Stimulated activated CD8-positive, alpha-beta memory T cell treated with anti-CD3 and anti-CD28 coated beads, Interleukin-15, amount 100 ng/mL, for 4 hours (primary cell): ENCODE data around the gene SQOR.

Experiments used
- DNase-seq, 2 donors: peaks; one replicate each; pipeline ENCODE4 v3.0.0-alpha.2; 2020; ENCODE audit warnings: low read depth in 2 of 2

The SQOR gene

DNA sequence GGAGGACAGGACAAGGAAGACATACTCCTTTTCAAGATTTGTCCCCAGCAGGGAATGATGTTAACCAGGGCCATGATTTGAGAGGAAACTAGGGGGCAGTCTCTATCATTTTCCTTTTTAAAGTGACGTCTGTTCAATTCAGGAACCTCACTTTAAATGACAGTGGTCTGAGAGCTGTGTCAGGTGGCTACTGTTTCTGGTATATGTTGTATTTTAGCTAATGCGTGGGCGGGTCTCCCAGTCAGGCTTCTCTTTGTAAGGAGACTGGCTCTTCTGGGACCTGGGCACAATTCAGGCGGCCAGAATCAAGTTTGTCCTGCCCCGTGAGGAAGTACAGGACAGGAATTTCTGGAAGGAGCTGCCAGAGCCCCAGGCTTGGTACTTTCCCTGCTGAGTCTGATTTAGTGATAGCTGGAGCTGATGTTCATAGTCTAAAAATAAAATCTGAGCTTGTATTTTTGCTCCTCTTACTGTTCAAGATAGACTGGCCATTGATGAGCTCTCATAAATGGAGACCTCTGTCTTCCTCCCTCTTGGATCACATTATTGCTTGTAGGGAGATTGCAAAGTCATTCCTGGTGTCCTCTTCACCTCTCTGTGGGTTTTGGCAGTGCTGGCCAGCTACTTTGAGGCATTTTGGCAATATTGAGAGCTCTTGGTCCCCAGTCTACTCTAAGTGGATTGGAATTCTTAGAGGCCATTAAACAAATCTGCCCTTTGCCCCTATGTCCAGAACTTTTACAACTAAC is 25.6 kb downstream of the SQOR start:
- DNase-seq, result no peak

DNA sequence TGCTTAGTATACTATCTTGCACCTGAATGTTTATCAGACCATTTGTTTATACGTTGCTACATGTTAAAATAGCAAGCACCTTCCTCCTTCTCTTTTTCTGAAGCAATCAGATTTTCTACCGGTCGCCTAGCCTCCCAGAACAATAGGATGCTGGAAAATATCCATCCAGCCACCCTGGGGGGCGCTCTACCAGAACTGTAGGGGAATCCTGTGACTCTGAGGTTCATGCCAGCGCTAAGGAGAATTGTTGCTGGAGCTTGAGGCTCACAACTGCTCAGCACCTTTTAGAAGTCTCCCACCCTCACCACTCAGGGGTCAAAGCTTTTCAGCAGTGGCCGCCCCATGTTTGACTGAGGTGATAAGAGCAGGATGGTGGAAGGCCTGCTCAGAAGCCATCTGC is 27.5 kb downstream of the SQOR start:
- no peak for DNase-seq

GRCh38 chr15:45664451-45664850 is 29.6 kb downstream of the SQOR start:
- no peak for DNase-seq

- DNase-seq, result no peak
Observed at GRCh38 chr15:45665261-45665660, 30.4 kb downstream of the SQOR start.

GRCh38 chr15:45666119-45666875 is 31.5 kb downstream of the SQOR start:
- DNase-seq, result no peak

GRCh38 chr15:45667002-45667401 is 32.2 kb downstream of the SQOR start:
- DNase-seq, result no peak

DNA sequence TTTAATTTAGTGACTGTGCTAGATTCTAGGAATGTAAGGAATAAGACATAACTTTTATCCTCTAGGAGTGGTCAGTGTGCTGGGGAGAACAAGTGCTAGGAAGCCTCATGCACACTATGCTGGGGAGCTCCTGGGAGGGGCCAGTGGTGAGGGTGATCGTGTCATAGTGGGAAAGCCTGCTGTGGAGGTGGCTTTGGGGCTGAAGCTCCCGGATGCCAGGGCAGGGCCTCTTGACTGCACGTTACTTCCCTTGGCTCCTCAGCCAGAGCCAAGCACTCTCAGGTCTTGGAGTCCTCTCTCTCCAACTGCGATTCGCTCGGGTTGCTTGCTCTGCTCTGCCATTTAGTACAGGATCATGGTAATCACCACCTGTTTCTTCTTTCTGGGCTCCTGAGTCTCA is 33.6 kb downstream of the SQOR start:
- no peak for DNase-seq

DNA sequence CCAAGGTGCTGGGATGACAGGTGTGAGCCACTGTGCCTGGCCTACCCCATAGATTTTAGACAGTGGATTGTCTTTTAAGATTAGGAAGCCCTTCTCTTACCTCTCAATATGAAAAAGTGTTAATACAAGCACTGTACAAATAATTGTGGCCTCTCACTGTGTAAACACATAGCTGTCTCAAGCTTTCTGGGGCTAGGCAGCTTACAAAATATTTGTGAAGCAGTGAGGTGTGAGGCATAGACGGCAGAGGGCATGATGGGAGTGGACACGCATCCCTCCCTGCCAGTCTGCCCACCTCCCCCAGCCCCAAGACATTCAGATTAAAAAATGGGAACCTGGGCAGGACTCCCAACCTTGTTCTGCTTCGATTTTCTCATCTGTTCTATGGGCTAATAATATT is 34.6 kb downstream of the SQOR start:
- DNase-seq, result no peak

- no peak for DNase-seq
Observed at GRCh38 chr15:45670091-45670490, 35.3 kb downstream of the SQOR start.

DNA sequence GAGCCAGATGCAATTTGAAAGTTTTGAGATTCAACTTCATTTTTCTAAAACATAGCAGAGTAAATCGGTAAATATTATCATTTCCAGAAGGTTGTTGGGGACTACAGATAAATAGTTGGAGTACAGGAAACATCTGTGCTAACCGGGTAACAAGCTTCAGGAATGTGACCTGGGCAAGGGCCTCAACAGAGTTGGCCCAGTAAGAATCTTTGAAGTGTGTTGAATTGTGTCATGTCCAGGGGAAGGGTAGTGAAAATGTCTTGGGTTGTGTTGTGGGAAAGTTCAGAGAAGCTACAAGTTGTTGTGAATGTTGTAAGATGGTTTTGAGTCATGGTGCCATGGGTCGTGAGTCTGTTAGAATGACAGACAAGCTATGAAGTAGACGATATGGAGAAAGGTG is 35.7 kb downstream of the SQOR start:
- DNase-seq, result no peak

DNA sequence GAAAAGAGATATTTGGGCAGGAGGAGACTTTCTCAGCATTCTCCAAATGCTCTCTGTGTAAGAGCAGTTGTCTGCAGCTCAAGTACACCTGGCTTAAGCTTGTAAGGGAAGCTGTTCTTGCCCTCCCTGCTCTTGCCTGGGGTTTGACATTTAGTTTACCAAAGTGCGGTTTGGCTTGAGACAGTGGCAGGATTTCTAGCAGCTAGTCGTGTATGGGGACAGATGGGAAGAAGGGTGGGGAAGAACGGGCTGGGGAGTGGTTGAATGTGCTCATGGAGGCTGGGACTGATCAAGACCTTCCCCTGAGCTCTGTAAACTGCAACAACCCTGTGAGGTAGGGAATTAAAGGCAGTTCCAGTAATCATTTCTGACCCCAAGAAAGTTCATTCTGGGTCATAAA is 39.8 kb downstream of the SQOR start:
- no peak for DNase-seq

DNA sequence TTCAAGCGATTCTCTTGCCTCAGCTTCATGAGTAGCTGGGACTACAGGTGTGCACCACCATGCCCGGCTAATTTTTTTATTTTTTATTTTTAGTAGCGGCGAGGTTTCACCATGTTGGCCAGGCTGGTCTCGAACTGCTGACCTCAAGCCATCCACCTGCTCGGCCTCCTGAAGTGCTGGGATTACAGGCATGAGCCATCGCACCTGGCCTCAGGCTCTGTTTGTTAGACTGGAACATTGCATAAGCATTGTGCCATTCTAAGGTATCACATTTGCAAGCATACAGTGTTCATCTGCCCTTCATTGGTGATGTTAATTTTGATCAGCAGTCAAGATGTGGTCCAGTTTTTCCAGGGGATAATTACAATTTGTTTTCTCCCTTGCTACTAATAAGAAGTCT is 43.0 kb downstream of the SQOR start:
- DNase-seq, result no peak

DNA sequence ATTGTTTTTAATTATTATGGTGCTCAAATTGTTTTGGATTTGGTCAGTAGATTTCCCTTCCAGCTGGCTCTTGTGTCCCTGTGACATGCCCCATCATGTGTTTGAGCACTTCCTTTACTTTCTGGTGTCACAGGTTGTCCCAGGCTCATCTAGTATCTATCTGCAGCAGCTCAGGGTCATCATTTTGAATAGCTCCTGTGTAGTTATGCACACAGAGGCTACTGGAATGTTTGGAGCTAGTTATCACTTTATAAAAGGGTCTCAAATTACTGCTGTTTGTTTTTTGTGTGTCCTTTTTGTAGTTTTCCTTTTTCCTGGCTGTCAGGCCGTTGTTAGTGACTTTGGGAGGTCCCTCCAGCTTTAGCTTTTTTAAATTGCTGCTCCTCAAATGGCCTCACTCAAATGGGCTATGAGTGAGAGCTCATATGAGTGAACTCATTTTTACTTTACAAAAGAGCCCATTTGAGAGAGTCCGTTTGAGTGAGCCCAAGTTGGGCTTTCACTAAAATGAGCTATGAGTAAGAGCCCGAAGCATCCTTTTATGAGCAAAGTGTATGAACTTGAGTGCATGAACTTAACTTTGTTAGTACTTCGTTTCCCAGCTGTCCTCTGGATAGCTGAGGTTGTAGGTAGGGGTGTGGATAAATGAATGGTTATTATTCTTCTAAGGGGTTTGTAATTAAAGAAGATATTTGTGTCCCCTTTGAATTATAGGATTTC is 43.8 kb downstream of the SQOR start:
- no peak for DNase-seq

DNA sequence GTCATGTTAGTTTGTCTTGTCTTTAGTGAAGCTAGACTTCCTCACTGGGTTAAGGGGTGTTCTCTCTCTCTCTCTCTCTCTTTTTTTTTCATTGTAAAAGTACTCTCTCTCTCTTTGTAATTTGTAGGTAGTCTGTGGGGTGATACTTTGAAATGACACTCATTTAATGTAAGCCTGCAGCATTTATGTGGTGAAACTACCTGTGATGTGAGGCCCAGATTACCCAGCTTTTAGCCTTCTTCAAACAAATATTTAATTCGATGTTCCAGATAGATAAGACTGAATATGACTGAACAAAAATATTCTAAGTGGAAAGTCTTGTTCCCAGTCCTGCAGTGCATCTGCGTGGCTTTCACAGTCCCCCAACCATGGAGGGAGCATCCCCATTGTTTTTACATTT is 49.7 kb downstream of the SQOR start:
- no peak for DNase-seq

DNA sequence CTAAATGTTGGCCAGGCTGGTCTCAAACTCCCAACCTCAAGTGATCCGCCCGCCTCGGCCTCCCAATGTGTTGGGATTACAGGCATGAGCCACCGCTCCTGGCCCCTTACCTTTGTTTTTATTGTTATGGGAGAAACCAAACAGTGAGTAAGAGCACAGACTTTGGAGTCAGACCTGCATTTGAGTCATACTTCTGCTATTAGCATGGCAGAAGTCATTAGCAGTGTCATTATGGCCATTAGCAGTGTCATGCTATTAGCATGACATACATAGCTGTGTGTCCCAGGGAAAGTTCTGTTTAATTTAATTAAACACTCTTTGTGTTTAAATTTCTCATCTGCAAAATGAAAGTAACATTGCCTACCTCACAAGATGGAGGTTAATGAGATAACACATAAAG is 54.8 kb downstream of the SQOR start:
- DNase-seq, result no peak

DNA sequence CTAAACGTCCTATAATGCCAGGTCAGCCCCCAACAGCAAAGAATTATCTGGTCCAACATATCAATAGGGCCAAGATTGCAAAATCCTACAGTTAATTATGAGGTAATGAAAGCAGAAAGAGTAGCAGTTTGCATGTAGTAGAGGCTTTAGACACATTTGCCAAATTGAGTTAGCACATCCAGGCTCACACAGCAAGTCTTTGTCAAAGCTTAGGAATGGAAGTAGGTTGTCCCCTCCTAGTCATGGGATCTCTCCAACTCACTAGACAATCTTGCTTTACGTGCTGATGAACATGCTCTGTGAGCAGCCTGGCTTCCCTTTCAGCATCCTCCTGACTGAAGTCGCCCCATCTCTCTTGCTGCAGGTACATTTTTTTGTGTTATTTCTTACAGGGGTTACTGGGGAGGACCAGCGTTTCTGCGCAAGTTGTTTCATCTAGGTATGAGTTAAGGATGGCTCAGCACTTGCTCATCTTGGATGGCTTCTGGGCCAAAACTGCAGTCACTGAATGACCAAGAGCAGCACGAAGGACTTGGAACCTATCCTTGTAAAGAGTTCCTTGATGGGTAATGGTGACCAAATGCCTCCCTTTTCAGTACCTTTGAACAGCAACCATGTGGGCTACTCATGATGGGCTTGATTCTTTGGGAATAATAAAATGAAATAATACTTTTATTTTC is 55.9 kb downstream of the SQOR start:
- DNase-seq, result no peak

GRCh38 chr15:45701108-45701507 is 66.3 kb downstream of the SQOR start:
- DNase-seq, result no peak

DNA sequence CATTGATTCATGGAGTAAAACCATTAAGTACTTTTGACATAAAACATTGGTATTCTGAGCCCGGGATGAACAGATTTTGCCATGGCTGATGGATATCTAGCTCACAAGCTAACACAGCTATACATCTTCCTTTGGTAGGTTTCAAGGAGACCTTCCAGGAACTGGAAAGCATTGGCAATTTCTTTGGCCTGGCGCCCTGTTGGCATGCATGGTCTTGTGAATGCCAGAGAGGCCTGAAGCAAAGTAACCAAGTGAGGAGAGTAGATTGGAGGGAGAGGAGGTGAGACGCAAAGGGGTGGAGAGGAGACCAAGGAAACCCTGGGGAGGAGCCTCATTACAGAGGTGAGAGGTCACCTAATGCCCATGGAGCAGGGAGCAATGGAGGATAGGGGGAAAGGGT is 67.2 kb downstream of the SQOR start:
- no peak for DNase-seq

DNA sequence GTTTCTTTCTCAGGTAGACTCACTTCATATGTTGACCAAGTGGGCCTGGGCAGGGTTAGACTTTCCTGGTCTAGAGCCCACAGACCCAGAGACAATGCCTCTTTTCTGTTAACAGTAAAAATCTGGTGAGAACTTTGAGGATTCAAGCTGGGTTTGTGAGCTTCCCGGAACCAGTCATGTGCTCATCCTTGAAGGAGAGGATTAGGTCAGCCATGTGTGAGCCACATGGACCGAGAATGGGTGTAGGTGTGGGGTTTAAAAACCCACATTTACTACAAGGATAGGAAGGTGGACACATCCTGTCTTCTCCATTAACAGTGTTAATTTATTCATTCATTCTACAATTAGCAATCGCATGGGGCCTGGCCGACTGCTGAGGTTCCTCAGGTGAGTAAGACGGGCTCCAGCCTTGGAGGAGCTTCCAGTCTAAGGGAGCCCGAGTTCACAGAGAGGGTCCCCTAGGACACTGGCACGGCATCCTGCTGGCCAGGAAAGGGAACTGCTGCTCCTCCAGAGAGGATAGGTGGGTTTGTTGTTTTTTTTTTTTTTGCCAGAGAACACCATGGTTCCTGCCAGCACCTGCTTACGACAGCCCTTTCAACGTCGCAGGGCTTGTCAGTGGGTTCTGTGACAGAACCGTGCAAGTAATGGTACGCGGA is 69.0 kb downstream of the SQOR start:
- no peak for DNase-seq

GRCh38 chr15:45704329-45705249 is 69.8 kb downstream of the SQOR start:
- no peak for DNase-seq
